NOMO-1 (cell line): ENCODE measurements around the gene SETD7.

Experiments
- DNase-seq, 2 experiments: peaks; one replicate each; lab custom pipeline; 2025; ENCODE audit not compliant: unreplicated experiment in 2 of 2; lab: John Stamatoyannopoulos, UW

The SETD7 gene

GRCh38 chr4:139514382-139515059, 41.5 kb downstream of the SETD7 start:
- no peak for DNase-seq

GRCh38 chr4:139511320-139511719, 44.7 kb downstream of the SETD7 start:
- peak in 1 of 2 experiments; percentile 26 for DNase-seq

DNA sequence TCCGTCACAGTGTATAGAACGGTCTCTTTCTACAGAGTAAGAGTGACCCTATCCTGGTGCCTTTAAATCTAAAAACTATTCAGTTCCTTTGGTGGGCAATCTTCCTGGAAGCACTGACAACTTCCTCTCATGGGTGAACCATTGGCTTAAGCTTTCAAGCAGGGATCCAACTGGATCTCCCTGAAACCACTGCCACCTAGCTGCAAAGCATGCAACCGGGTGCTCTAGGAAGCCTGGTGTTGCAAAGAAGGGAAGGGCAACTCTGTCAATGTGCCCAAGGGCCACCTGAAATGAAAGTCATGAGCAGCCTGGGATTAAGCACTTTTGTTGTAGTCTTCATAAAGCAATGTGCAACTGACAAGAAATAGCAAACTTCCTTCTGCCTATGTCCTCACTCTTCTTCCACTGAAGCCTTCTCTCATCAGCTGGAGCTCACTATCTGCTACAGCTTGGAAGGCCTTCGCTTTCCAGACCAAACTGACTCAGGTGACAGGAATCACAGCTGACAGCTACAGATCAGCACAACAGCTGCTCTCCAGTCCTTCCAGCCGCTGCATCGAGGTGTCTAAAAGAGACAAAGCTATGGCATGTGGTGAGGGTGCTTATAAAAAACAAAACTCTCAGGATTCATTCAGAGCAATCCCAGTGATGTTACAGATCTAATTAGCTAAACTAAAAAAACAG, 46.1 kb downstream of the SETD7 start:
- no peak for DNase-seq

- no peak for DNase-seq
Observed at GRCh38 chr4:139508581-139509237, 47.3 kb downstream of the SETD7 start.

DNA sequence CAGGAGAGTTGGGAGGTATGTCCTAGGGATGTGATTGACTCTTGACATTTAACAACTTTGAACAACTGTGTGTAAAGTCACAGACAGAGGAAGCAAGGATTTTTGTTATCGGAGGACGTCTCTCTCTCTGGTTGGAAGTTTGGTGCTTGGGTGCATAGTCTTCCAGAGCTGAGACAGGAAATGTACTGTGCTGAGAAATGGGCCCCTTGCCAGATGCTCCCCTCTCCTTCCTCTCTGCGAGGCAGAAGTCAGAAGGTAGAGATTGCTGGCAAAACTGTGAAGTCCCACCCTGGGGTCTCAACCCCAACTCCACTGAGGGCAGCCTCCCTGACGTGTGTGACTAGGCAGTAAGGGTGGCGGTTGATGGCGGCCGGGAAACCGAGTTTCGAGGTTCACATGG, 49.2 kb downstream of the SETD7 start:
- no peak for DNase-seq

DNA sequence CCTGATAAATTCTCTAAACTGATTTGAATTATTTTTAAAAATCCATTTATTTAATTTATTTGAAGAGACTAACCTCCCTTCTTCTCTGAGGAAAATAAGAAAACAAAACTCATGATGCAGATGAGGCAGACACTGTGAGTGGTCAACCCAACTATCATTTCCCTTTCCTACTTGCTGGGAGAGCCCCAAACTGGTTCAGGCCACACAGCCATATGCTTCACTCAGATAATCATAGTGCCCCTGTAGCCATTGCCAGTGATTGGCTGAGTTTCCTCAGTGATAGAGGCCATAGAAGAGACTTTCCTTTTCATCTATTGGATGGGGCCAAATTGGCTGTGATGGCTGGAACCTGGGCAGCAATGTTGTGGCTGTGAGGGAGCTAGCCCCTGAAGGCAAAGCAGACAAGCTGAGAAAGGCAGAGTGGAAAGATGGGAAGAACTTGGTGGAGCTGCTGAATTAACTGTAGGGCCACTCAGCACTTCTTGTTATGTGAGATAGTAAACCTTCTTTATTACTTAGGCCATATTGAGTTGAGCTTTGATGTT, 52.3 kb downstream of the SETD7 start:
- no peak for DNase-seq

DNA sequence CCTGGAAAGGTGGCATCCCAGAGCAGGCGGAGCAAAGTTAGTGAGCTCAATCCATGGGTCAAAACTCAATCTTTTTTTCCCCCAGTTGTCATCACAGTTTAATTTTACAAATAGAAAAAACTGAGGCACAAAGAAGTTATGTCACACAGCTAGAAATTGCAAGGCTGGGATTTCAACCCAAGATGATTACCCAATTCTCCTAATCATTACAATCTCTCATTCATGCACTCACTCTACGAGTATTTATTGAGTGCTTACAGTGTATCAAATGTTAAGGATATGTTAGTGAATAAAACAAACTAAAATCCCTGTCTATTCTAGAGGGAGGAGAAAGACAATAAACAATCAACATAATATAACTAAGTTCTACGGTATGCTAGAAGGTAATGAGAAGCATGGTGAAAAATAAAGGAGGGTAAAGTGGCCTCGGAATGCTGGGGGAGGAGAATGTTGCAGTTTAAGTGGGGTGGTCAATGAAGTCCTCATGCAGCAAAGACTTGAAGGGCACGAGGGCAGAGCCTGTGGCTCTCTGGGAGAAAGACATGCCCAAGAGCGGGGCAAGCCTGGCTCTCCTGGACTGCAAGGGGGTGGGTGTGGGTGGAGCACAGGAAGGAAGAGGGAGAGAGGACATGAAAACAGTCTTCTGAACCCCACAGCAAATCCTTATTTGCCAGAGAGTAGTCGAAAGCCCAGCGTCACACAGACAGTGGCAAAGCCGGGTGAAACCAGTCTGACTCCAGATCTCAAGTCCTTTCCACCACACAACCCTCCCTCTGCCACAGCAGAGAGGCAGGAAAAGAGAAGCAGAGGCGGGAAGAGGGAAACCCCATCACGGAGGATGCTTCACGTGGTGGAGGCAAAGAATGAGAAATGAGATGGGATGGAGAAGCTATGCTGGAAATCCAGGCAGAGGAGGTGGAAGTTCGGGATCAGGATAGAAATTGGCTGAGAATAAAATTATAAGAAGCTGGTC, 53.8 kb downstream of the SETD7 start:
- no peak for DNase-seq

GRCh38 chr4:139501527-139501926, 54.5 kb downstream of the SETD7 start:
- DNase-seq = no peak

DNA sequence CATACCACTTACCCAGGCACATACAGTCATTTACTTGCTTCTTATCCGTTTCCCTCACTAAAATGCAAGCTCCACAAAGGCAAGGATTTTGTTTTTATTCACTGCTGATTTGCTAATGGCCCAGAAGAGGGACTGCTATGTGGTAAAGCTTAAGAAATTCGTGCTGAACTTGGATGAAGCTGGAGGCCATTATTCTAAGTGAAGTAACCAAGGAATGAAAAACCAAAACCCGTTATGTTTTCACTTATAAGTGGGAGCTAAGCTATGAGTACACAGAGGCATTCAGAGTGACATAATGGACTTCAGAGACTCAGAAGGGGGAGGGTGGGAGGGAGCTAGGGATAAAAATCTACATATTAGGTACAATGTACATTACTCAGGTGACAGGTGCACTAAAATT, 54.9 kb downstream of the SETD7 start:
- no peak for DNase-seq

- no peak for DNase-seq
Observed at GRCh38 chr4:139499186-139499585, 56.8 kb downstream of the SETD7 start.

DNA sequence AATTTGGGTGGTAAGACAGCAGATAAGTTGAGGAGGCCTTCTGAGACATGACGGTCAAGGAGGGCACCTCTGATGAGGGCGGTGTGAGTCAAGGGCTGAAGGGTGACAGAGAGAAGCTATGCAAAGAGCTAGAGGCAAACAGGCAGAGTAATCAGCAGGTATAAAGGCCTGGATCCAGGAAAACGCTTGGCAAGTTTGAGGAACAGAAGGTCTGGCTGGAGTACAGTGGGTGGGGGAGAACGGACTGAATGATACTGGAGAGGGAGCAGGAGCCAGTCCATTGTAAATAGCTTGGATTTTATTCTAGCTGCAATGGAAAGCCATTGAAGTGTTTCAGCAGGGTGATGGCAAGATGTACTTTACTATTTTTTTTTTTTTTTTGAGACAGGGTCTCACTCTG, 62.8 kb downstream of the SETD7 start:
- DNase-seq = no peak

GRCh38 chr4:139492429-139492828, 63.6 kb downstream of the SETD7 start:
- DNase-seq = no peak

- DNase-seq = no peak
Observed at GRCh38 chr4:139489638-139490037, 66.4 kb downstream of the SETD7 start.

DNA sequence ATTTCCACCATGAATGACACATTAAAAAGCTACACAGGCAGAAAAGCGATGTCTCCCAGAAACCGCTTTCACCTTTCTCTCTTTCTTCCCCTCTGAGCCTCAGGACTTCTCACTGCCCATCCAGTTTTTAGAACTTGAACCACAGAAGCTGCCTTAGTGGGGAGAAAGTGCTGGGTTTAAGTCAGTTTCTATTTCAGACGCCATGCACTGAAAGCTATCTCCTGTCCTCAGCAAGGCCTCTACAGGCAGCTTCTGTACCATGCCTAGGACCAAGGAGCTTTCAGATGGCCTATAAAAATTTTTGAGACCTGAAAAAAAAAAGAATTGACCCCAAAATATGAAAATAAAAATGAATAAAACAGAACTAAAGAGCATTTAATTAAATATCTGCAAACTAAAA, 67.6 kb downstream of the SETD7 start:
- DNase-seq = no peak

DNA sequence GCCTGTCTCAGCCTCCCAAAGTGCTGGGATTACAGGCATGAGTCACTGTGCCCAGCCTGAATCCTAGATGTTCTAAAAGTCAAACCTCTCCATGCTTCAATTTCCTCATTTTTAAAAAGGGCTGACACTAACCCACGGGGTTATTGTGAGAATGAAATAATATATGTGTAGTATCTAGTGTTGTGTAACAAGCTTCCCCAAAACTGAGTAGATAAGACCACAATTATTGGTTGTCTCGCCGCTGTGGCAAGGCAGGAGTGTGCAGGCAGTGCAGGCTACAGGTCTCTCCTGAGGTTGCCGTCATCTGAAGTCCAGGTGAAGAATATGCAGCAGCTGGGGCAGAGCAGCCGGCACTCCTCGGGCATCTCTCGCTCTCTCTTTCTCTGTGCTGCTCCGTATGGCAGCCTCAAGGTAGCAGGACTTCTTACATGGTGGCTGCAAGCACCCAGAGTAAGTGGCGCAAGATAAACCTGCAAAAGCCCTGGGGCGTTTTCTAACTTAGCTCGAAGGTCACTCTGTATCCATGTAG, 71.2 kb downstream of the SETD7 start:
- peak; percentile 61 to 91 for DNase-seq

- DNase-seq = no peak
Observed at GRCh38 chr4:139483000-139483399, 73.0 kb downstream of the SETD7 start.

DNA sequence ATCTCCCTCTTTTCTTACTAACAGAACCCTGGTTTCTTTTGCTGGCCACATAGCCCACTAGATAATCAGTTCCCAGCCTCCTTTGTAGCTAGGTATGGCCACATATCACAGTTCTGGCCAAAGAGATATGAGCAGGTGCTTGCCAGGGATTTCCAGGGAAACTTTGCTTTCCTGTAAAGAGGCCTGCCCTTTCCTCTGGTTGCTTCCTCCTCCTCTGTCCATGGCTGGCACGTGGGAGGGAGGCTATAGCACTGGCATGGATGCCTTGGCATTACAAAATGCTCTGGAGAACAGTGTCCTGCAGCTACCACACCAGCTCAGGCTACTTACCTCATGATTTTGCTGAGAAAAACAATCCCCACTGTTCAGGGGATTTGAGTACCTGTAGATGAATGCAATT, 74.6 kb downstream of the SETD7 start:
- DNase-seq = no peak

- no peak for DNase-seq
Observed at GRCh38 chr4:139476363-139476762, 79.7 kb downstream of the SETD7 start.

GRCh38 chr4:139472852-139473251, 83.2 kb downstream of the SETD7 start:
- no peak for DNase-seq

DNA sequence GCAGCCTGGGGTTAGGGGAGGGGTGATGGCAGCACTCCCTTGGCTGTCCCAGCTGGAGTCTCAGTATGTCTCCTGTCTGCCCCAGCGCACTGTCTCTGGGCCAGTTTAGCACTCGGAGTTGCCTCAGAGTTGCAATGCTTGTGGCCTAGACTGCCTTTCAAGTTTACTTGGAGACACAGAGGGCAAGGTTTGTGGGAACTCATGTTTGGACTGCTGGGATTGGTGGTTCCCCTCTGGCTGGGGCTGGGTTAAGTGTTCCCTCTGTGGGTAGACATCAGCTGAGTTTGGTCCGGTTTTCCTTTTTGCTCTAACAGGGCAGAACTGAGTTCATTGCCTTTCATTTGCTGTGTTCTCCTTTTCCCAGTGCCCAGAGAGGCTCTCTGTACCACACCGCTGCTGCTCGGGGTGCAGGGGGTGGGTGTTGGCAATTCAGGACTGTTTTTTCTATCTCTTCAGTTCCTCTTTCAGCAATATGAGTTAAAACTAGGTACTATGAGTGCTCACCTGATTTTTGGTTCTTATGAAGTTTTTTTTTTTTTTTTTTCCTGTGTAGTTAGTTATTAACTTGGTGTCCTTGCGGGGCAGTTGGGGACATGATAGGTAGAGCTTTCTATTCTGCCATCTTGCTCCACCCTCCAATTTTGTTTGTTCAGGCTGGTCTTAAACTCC, 84.9 kb downstream of the SETD7 start:
- DNase-seq = no peak
